H1 (cell line): ENCODE results near the gene ZPBP. TPM values are rescaled to one million over a fixed set of nuclear protein-coding genes. Genes with fewer than 3 reads are reported as not detected.

Source experiments
- CTCF ChIA-PET: fragments of 300-600 bp; sonication (Branson Sonifier 250); formaldehyde crosslinking; loops from one replicate; lab custom pipeline; 2021; ENCODE audit not compliant: partially characterized antibody; lab: Charles Lee
- POLR2A ChIA-PET: fragments of 300-600 bp; sonication (Branson Sonifier 250); formaldehyde crosslinking; loops from one replicate; lab custom pipeline; 2021; ENCODE audit warnings: inconsistent platforms; ENCODE audit not compliant: partially characterized antibody; lab: Charles Lee
- DNase-seq, 2 experiments: peaks; one replicate each; pipeline versions ENCODE4 v3.0.0 to v3.0.0-alpha.2; 2010 to 2022; ENCODE audit warnings: low spot score in 2 of 2, low read depth in 1 of 2, mixed read lengths in 1 of 2
- FAIRE-seq: peaks from 2 replicates; lab custom pipeline; 2011; peaks lifted over from hg19 to GRCh38; lab: Jason Lieb, UNC
- H2AFZ ChIP-seq: 2 replicates; pipeline ENCODE4 v1.8.1; 2012; ENCODE audit warnings: low read length, inconsistent platforms
- H2AK5ac ChIP-seq: 2 replicates; pipeline ENCODE4 v1.6.1; 2013; ENCODE audit warnings: low read depth, low read length
- H2BK120ac ChIP-seq: replicated peaks from 2 replicates; pipeline ENCODE3; 2013; ENCODE audit warnings: low read depth, low read length, inconsistent platforms
- H2BK12ac ChIP-seq: 2 replicates; pipeline ENCODE4 v1.6.1; 2013; ENCODE audit warnings: low read depth, low read length
- H2BK15ac ChIP-seq: 2 replicates; pipeline ENCODE4 v1.6.1; 2013; ENCODE audit warnings: low read length
- H2BK20ac ChIP-seq: 2 replicates; pipeline ENCODE4 v1.6.1; 2013; ENCODE audit warnings: low read length
- H2BK5ac ChIP-seq: 2 replicates; pipeline ENCODE4 v1.6.1; 2013; ENCODE audit warnings: low read depth, low read length
- H3K14ac ChIP-seq: 2 replicates; pipeline ENCODE4 v1.6.1; 2013; ENCODE audit warnings: inconsistent platforms; ENCODE audit not compliant: insufficient read length
- H3K18ac ChIP-seq: 2 replicates; pipeline ENCODE4 v1.6.1; 2013; ENCODE audit warnings: low read length; ENCODE audit errors: extremely low read depth
- H3K23ac ChIP-seq: 2 replicates; pipeline ENCODE4 v1.6.1; 2013; ENCODE audit warnings: inconsistent platforms; ENCODE audit not compliant: insufficient read length
- H3K23me2 ChIP-seq: 2 replicates; pipeline ENCODE4 v1.6.1; 2013; ENCODE audit warnings: low read depth, low read length
- H3K27ac ChIP-seq: 2 replicates; pipeline ENCODE4 v1.6.1; 2011; ENCODE audit warnings: low read depth, low read length, inconsistent platforms
- H3K27me3 ChIP-seq, 4 experiments: replicated peaks in 1 of 4; 1 replicate in 1 of 4; 2 replicates in 3 of 4; pipeline versions ENCODE4 v1.6.1 to v1.8.1; 2011 to 2013; ENCODE audit warnings: low read length in 3 of 4, mild to moderate bottlenecking in 3 of 4, inconsistent platforms in 2 of 4, mixed read lengths in 2 of 4, moderate library complexity in 1 of 4; ENCODE audit not compliant: control insufficient read depth in 3 of 4, insufficient read depth in 3 of 4; ENCODE audit errors: extremely low read depth in 1 of 4
- H3K36me3 ChIP-seq, 4 experiments: 2 replicates each; pipeline versions ENCODE4 v1.6.1 to v1.8.1; 2011 to 2013; ENCODE audit warnings: mild to moderate bottlenecking in 4 of 4, low read length in 3 of 4, moderate library complexity in 2 of 4, control low read depth in 1 of 4, inconsistent platforms in 1 of 4; ENCODE audit not compliant: insufficient read depth in 4 of 4, control insufficient read depth in 2 of 4
- H3K4ac ChIP-seq: replicated peaks from 2 replicates; pipeline ENCODE3; 2013; ENCODE audit warnings: low read length, low read depth, mixed read lengths, inconsistent platforms; ENCODE audit not compliant: insufficient read length
- H3K4me1 ChIP-seq, 4 experiments: replicated peaks in 1 of 4; 1 replicate in 1 of 4; 2 replicates in 3 of 4; pipeline versions ENCODE4 v1.6.1 to v1.8.1; 2011 to 2013; ENCODE audit warnings: low read length in 3 of 4, inconsistent platforms in 2 of 4, mixed read lengths in 1 of 4; ENCODE audit not compliant: insufficient read depth in 4 of 4, control insufficient read depth in 3 of 4
- H3K4me2 ChIP-seq, 2 experiments: 2 replicates each; pipeline versions ENCODE4 v1.6.1 to v1.8.1; 2011 to 2013; ENCODE audit warnings: low read depth in 2 of 2, low read length in 2 of 2, control low read depth in 1 of 2, inconsistent platforms in 1 of 2, mild to moderate bottlenecking in 1 of 2; ENCODE audit not compliant: insufficient read depth in 1 of 2
- H3K4me3 ChIP-seq, 4 experiments: fragments of 200-600, 300-600 bp in 1 of 4; sonication (generic), shearing (Covaris generic), sonication (Bioruptor Twin) in 1 of 4; 2 replicates each; pipeline versions ENCODE4 v1.5.1 to v1.8.1; 2011 to 2016; ENCODE audit warnings: low read length in 4 of 4, low read depth in 3 of 4, control low read depth in 2 of 4, inconsistent platforms in 2 of 4, mild to moderate bottlenecking in 2 of 4, mixed read lengths in 1 of 4, moderate library complexity in 1 of 4; ENCODE audit not compliant: insufficient read depth in 2 of 4; ENCODE audit errors: extremely low read depth in 1 of 4
- H3K56ac ChIP-seq: replicated peaks from 2 replicates; pipeline ENCODE3; 2013; ENCODE audit warnings: low read depth, mild to moderate bottlenecking, mixed read lengths, low read length, inconsistent platforms; ENCODE audit not compliant: insufficient read length
- H3K79me1 ChIP-seq: 2 replicates; pipeline ENCODE4 v1.6.1; 2013; ENCODE audit warnings: low read depth, low read length, control low read depth
- H3K79me2 ChIP-seq, 2 experiments: 2 replicates each; pipeline versions ENCODE4 v1.6.1 to v1.8.1; 2012 to 2013; ENCODE audit warnings: low read length in 2 of 2, mild to moderate bottlenecking in 2 of 2, inconsistent platforms in 1 of 2; ENCODE audit not compliant: insufficient read depth in 2 of 2, control insufficient read depth in 1 of 2
- H3K9ac ChIP-seq, 4 experiments: replicated peaks in 1 of 4; 1 replicate in 1 of 4; 2 replicates in 3 of 4; pipeline versions ENCODE4 v1.6.1 to v1.8.1; 2011 to 2013; ENCODE audit warnings: low read depth in 3 of 4, low read length in 3 of 4, control low read depth in 2 of 4, mild to moderate bottlenecking in 2 of 4, moderate library complexity in 2 of 4, inconsistent platforms in 1 of 4; ENCODE audit errors: extremely low read depth in 1 of 4
- H3K9me3 ChIP-seq, 2 experiments: 2 replicates each; pipeline versions ENCODE4 v1.6.1 to v1.8.1; 2012 to 2013; ENCODE audit warnings: mild to moderate bottlenecking in 2 of 2, moderate library complexity in 2 of 2, control low read depth in 1 of 2, inconsistent platforms in 1 of 2, low read depth in 1 of 2, low read length in 1 of 2, mixed read lengths in 1 of 2; ENCODE audit not compliant: insufficient read depth in 2 of 2
- H4K20me1 ChIP-seq, 2 experiments: replicated peaks in 1 of 2; 2 replicates each; pipeline versions ENCODE3 to v1.8.1; 2011 to 2013; ENCODE audit warnings: inconsistent platforms in 2 of 2, low read length in 2 of 2, mild to moderate bottlenecking in 1 of 2; ENCODE audit not compliant: insufficient read depth in 2 of 2, control insufficient read depth in 1 of 2
- H4K5ac ChIP-seq: 2 replicates; pipeline ENCODE4 v1.6.1; 2013; ENCODE audit warnings: low read length, low read depth, mixed read lengths, inconsistent platforms; ENCODE audit not compliant: insufficient read length
- H4K8ac ChIP-seq: 2 replicates; pipeline ENCODE4 v1.8.0; 2013; ENCODE audit warnings: mild to moderate bottlenecking, moderate library complexity, low read length, inconsistent platforms; ENCODE audit not compliant: insufficient read depth; ENCODE audit errors: extremely low read depth
- H4K91ac ChIP-seq: replicated peaks from 2 replicates; pipeline ENCODE3; 2013; ENCODE audit warnings: low read length, mixed read lengths, inconsistent platforms; ENCODE audit not compliant: insufficient read length
- CEBPB ChIP-seq: IDR thresholded peaks from 2 replicates; pipeline ENCODE4 v1.6.1; 2012; ENCODE audit warnings: low read depth, low read length
- FOSL1 ChIP-seq: IDR thresholded peaks from 2 replicates; pipeline ENCODE4 v1.6.1; 2011; ENCODE audit warnings: mild to moderate bottlenecking, low read depth, low read length, moderate library complexity; ENCODE audit not compliant: insufficient read depth
- GTF2F1 ChIP-seq: IDR thresholded peaks from 2 replicates; pipeline ENCODE4 v1.6.1; 2012; ENCODE audit warnings: low read depth, low read length, improper control_type of control experiment, borderline replicate concordance
- JUN ChIP-seq: IDR thresholded peaks from 2 replicates; pipeline ENCODE4 v1.6.1; 2011; ENCODE audit warnings: low read depth, mild to moderate bottlenecking, improper control_type of control experiment, low read length
- KDM4A ChIP-seq: IDR thresholded peaks from one replicate; pipeline ENCODE4 v1.7.1; 2012; ENCODE audit warnings: low read depth, mild to moderate bottlenecking, moderate library complexity, low read length, inconsistent platforms; ENCODE audit not compliant: severe bottlenecking
- POU5F1 ChIP-seq: IDR thresholded peaks from 2 replicates; pipeline ENCODE4 v1.6.1; 2011; ENCODE audit warnings: low read depth, mild to moderate bottlenecking, low read length, moderate library complexity
- RXRA ChIP-seq: IDR thresholded peaks from 2 replicates; pipeline ENCODE4 v1.6.1; 2011; ENCODE audit warnings: low read depth, mild to moderate bottlenecking, low read length, moderate library complexity; ENCODE audit not compliant: insufficient read depth
- YY1 ChIP-seq: IDR thresholded peaks from 2 replicates; pipeline ENCODE4 v1.6.1; 2011; ENCODE audit warnings: low read depth, mild to moderate bottlenecking, low read length
- WGBS, 2 experiments: shearing (Covaris generic) in 1 of 2; methylation state at CpG; one replicate each; pipeline versions ENCODE4 v1.1.6 to v1.1.7; 2013 to 2015; ENCODE audit warnings: low lambda C conversion rate in 2 of 2, mixed read lengths in 2 of 2, inconsistent platforms in 1 of 2, low coverage in 1 of 2, missing lambda C conversion rate in 1 of 2; ENCODE audit not compliant: insufficient replicate concordance in 2 of 2, insufficient coverage in 1 of 2, insufficient read length in 1 of 2; ENCODE audit errors: extremely low coverage in 1 of 2, missing lambda C conversion rate in 1 of 2; 5-methylcytosine and 5-hydroxymethylcytosine counted together
- polyA plus RNA-seq, 7 experiments: library from polyadenylated mRNA; depleted of rRNA in 3 of 7; stranded (reverse) in 5 of 7; unstranded in 2 of 7; fragments of >200 nt in 5 of 7; fragments of 200-250 nt in 2 of 7; gene quantifications; 1 replicate in 5 of 7; 2 replicates in 1 of 7; 4 replicates in 1 of 7; pipeline versions ENCODE4 v1.2.1 to v1.2.3, GENCODE V29; 2011 to 2013; ENCODE audit warnings: missing spikeins in 2 of 7, mixed read lengths in 2 of 7
- total RNA-seq: library from RNA; stranded (reverse); fragmentation: NEBNext Ultra II Directional; extraction: Animal tissue kit (Norgen Biotek cat#: 25700); gene quantifications from 2 replicates; pipeline ENCODE4 v1.2.1, GENCODE V29; 2021

ZPBP gene
- total and polyA plus RNA-seq, 2 of the 8 experiments (the other 6 are each of a cell fraction or from before 2014, with no cell fraction given), result not detected

DNA sequence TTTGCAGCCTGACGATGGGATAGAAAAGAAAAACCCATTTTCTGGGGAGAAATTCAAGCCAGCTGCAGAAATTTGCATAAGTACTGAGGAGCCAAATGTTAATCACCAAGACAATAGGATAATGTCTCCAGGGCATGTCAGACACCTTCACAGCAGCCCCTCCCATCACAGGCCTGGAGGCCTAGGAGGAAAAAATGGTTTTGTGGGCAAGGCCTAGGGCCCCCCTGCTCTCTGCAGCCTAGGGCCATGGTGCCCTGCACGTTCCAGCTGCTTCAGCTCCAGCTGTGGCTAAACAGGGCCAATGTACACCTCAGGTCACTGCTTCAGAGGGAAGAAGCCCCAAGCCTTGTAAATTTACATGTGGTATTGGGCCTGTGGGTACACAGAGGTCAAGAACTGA is 161.4 kb downstream of the ZPBP start:
- Histone ChIP-seq H3K4me2 (no peak overlapping the region), H3K9me3 (peaks cover 27 to 28% of the 10 kb centered on the region in 2 experiments), H3K79me2 (no peaks in the 10 kb centered on the region), H3K36me3 (no peaks in the 10 kb centered on the region), H4K91ac (no peak overlapping the region), H3K23me2 (no peaks in the 10 kb centered on the region), H3K4me1 (no peaks in the 10 kb centered on the region), H4K8ac (no peak overlapping the region), H3K56ac (no peak overlapping the region), H3K9ac (no peak overlapping the region), H2AFZ (no peak overlapping the region), H2BK5ac (no peak overlapping the region), H3K27me3 (no peaks in the 10 kb centered on the region), H2BK12ac (no peak overlapping the region), H4K5ac (no peak overlapping the region), H2BK15ac (no peak overlapping the region), H3K27ac (no peak overlapping the region), H3K23ac (no peak overlapping the region), H3K14ac (no peak overlapping the region), H2BK20ac (no peak overlapping the region), H3K4ac (no peak overlapping the region), H4K20me1 (no peaks in the 10 kb centered on the region), H3K18ac (no peak overlapping the region), H2BK120ac (no peak overlapping the region), H3K79me1 (no peaks in the 10 kb centered on the region), H3K4me3 (no peak overlapping the region), H2AK5ac (no peak overlapping the region)
- FAIRE-seq (no peak), DNase-seq (no peak)
- WGBS, 2 experiments, result 90% methylated on average over 2 of the region's 2 CpGs; no CpG with 5 or more reads in 1 of the 2 experiments
- POLR2A ChIA-PET, result no interaction called here
- CTCF ChIA-PET, result no interaction called here
- TF ChIP-seq YY1 (no peak), POU5F1 (no peak), GTF2F1 (no peak), RXRA (no peak), CEBPB (no peak), JUN (no peak), FOSL1 (no peak), KDM4A (no peak)
- TF ChIP-seq, all 59 proteins: peak for 0
